Activated naive CD4-positive, alpha-beta T cell treated with anti-CD3 and anti-CD28 coated beads, Interleukin-2, amount 50 U/mL, for 72 hours (primary cell): ENCODE data around the gene AIM2. TPM values are rescaled to one million over a fixed set of nuclear protein-coding genes. Genes with fewer than 3 reads are reported as not detected.

Experiments used
- total RNA-seq, 2 donors: library from RNA; stranded (reverse); gene quantifications; one replicate each; pipeline ENCODE4 v1.2.3, GENCODE V29; 2022

AIM2 gene
- total RNA-seq, 2 donors from 2014 or later, result 14.4 to 23.6 TPM

Other genes with a start within 250 kb of the AIM2 start
- not detected for gene MNDA, start 245.4 kb downstream of the AIM2 start, total RNA-seq
- gene PYHIN1, start 145.2 kb downstream of the AIM2 start, total RNA-seq, result 1 to 10 TPM; 5.7 to 6.7 TPM
- 100 to 1,000 TPM; 226 to 314 TPM for gene IFI16, start 66.9 kb downstream of the AIM2 start, total RNA-seq
- gene CADM3, start 94.8 kb upstream of the AIM2 start, total RNA-seq, result not detected
- not detected for gene ACKR1, start 128.1 kb upstream of the AIM2 start, total RNA-seq
- gene FCER1A, start 225.6 kb upstream of the AIM2 start, total RNA-seq, result under 1 TPM; 0.20 to 0.21 TPM